ENCODE data around the gene CYB561D2.
A peak's percentile ranks its signal among the peaks of the same experiment; 100 is the strongest.

CYB561D2 gene

DNA sequence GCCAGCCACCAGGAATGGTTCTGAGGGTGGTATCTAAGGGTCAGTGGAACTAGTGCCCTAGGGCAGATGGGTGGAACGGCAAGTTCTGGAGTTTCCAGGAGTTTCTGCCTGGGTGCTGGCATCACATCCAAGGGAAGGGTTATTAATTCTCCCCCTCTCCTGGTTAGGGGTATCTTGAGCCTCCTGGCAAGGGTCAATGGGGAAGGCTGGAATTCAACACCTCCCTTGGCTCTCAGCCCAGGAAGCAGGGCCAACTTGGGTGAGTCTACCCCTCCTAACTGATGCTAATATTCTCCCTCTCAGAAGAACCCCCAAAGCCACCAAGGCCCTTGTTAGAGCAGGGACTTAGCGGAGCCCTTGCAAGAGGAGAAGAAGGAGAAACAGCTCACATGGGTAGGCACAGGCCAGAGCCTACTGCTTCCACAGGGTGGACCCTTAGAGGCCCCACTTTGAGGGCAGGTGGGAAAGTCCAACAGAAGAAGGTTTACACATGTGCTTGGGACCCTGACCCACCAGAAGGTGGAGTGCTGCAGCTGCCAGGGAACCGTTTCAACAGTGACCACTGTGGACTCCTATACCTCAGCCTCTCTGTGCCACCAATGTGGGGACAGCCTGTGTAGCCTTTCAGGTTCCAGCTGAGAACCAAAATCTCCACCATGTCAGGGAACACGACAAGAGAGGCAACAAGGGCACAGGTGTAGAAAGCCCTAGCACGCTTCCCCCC is 5.3 kb downstream of the CYB561D2 start:
- Histone ChIP-seq H3K4me1 (ENCODE audit: control insufficient read depth, insufficient read depth, low read length, poor library complexity, severe bottlenecking) (peaks cover 21% of the 10 kb centered on the region), H3K4me3 (ENCODE audit: extremely low read depth, insufficient read depth, low read length, poor library complexity, severe bottlenecking) (peak overlapping the region; percentile 3), H3K36me3 (ENCODE audit: control insufficient read depth, insufficient read depth, low read length) (peaks cover 51% of the 10 kb centered on the region), H3K9me3 (ENCODE audit: control insufficient read depth, low read length) (no peaks in the 10 kb centered on the region), H3K27ac (ENCODE audit: low read depth, low read length, severe bottlenecking) (no peak overlapping the region)
- WGBS, 2 experiments (ENCODE audit: insufficient coverage in 2 of 2), result 82 to 100% methylated on average over 3 to 4 of the region's 5 CpGs

DNA sequence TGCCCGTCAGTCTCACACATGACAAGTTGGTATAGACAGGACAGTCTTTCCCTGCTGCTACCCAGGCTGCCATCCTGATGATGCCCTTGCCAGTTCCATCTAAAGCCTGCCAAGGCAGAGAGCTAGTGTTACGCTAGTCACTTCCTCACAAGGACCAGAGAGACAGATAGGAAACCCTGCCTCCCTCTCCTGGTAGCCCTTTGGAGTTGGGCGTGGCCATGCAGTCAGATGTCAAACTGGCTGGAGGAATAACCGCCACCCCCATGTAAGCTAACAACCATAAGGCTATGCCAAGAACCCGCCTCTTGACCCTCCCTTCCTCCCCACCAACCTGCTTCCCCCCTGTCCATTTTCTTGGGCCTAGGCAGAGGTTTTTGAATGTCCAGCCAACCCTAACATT is 5.9 kb downstream of the CYB561D2 start:
- H3K4me1 ChIP-seq (ENCODE audit: control insufficient read depth, insufficient read depth, low read length, poor library complexity, severe bottlenecking), result peaks cover 21% of the 10 kb centered on the region
- H3K9me3 ChIP-seq (ENCODE audit: control insufficient read depth, low read length), result no peaks in the 10 kb centered on the region
- 95 to 97% methylated on average over 5 of the region's 5 CpGs for WGBS, 2 experiments (ENCODE audit: insufficient coverage in 2 of 2)
- peak overlapping the region; percentile 85 for H3K4me3 ChIP-seq (ENCODE audit: extremely low read depth, insufficient read depth, low read length, poor library complexity, severe bottlenecking)
- H3K36me3 ChIP-seq (ENCODE audit: control insufficient read depth, insufficient read depth, low read length), result peaks cover 51% of the 10 kb centered on the region
- H3K27ac ChIP-seq (ENCODE audit: low read depth, low read length, severe bottlenecking), result no peak overlapping the region

DNA sequence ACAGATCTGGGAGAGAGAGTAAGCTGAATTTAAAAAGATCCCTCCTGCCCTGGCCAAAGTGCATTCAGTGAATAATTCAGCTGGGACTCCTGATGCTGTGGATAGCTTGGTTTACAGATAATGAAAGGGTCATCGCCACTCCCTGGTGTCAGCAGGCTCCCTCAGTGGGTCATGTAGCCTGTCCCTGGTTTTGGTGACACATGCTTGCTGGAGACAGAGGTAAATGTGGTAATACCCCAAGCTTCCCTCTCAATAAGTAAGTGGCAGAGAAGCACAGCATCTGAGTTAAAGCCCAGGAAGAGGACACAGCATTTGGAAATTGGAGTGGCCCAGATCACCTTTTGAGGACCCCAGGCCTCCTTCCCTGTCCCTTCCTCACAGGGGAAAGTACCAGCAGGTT is 6.8 kb downstream of the CYB561D2 start:
- no peak overlapping the region for H3K27ac ChIP-seq (ENCODE audit: low read depth, low read length, severe bottlenecking)
- no peaks in the 10 kb centered on the region for H3K9me3 ChIP-seq (ENCODE audit: control insufficient read depth, low read length)
- H3K36me3 ChIP-seq (ENCODE audit: control insufficient read depth, insufficient read depth, low read length), result peaks cover 51% of the 10 kb centered on the region
- peaks cover 21% of the 10 kb centered on the region for H3K4me1 ChIP-seq (ENCODE audit: control insufficient read depth, insufficient read depth, low read length, poor library complexity, severe bottlenecking)
- peak overlapping the region; percentile 85 for H3K4me3 ChIP-seq (ENCODE audit: extremely low read depth, insufficient read depth, low read length, poor library complexity, severe bottlenecking)
- 80% methylated on average over 1 of the region's 1 CpG; no CpG with 5 or more reads in 1 of the 2 experiments for WGBS, 2 experiments (ENCODE audit: insufficient coverage in 2 of 2)

DNA sequence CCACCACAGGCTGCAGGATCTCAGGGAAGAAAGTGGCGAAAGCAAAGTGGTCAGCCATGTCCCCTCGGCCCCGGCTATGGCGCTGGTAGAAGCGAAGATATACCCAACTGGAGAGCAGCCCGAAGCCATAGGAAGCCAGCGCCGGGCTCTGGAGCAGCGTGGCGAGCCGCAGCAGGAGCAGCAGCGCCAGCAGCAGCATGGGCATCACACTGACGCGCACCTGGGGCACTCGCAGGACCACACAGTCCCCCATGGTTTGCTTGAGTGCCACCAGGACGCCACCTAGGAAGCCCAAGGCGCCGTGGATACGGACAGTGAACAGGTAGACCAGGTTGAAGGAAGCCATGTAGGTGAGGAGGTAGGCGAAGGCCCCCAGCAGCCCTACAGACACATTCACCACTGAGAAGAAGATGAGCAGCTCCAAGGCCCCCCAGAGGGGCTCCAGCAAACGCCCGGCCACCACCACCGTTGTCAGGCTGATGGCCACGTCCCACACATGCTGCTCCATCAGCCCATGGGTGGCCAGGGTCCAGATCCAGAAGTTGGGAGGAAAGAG is 7.8 kb downstream of the CYB561D2 start:
- WGBS, 2 experiments (ENCODE audit: insufficient coverage in 2 of 2), result 90 to 91% methylated on average over 19 to 24 of the region's 24 CpGs
- H3K27ac ChIP-seq (ENCODE audit: low read depth, low read length, severe bottlenecking), result no peak overlapping the region

DNA sequence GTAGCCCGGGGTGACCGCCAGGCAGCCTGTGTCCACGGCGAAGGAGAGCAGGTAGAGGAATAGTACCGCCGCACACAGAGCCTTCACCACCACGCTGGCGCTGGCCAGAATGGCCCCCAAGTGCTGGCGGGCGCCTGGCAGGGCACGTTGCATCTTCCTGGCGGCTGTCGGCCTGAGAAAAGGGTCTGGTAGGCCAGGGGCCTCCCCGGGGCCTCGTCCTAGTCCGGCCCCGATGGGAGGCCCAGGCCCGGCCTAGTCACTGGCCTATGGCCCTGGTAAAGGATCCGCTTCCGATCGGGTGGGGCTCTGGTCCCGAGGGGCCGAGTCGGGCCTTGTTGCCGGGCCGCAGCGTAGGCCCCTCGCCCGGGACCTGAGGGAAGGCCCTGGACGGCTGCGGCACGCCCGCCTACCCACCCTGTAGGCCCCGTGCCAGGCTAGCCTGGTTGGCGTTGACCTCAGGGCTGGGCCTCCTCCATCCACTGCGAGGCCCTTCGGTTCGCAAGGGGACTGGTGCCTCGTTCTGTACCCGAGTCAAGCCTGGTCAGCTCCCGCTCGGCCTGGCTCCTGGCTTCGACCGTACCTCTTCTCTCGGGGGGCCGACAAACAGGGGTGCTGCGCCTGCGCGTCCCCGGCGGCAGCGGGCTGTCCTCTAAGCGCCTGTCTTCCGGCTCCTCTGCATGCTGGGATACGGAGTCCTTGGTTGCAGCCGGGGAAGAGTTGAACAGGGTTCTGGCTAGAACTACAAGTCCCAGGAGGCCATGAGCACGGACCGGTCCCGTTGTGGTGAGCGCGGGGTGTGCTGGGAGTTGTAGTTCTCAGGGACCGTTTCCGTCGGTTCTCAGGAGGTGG is 8.5 kb downstream of the CYB561D2 start, which contains the start of gene TMEM115:
Gene TMEM115 (minus strand): TSS at position 611 of the 849 bp plus-strand sequence. CDS start 458 bp downstream, at position 153.
- Histone ChIP-seq H3K36me3 (ENCODE audit: control insufficient read depth, insufficient read depth, low read length) (peaks cover 40% of the 10 kb centered on the region), H3K4me1 (ENCODE audit: control insufficient read depth, insufficient read depth, low read length, poor library complexity, severe bottlenecking) (peaks cover 21% of the 10 kb centered on the region), H3K4me3 (ENCODE audit: extremely low read depth, insufficient read depth, low read length, poor library complexity, severe bottlenecking) (peak within 1 kb of the TSS; percentile 85), H3K27ac (ENCODE audit: low read depth, low read length, severe bottlenecking) (no peak within 1 kb of the TSS), H3K9me3 (ENCODE audit: control insufficient read depth, low read length) (no peaks in the 10 kb centered on the region)
- 8 to 10% methylated on average over 53 to 60 of the region's 64 CpGs for WGBS, 2 experiments (ENCODE audit: insufficient coverage in 2 of 2)

More for the DNA sequence above, 7.8 kb downstream of the CYB561D2 start:
- Histone ChIP-seq H3K9me3 (ENCODE audit: control insufficient read depth, low read length) (no peaks in the 10 kb centered on the region), H3K4me1 (ENCODE audit: control insufficient read depth, insufficient read depth, low read length, poor library complexity, severe bottlenecking) (peaks cover 21% of the 10 kb centered on the region), H3K36me3 (ENCODE audit: control insufficient read depth, insufficient read depth, low read length) (peaks cover 47% of the 10 kb centered on the region), H3K4me3 (ENCODE audit: extremely low read depth, insufficient read depth, low read length, poor library complexity, severe bottlenecking) (peak overlapping the region; percentile 85)

DNA sequence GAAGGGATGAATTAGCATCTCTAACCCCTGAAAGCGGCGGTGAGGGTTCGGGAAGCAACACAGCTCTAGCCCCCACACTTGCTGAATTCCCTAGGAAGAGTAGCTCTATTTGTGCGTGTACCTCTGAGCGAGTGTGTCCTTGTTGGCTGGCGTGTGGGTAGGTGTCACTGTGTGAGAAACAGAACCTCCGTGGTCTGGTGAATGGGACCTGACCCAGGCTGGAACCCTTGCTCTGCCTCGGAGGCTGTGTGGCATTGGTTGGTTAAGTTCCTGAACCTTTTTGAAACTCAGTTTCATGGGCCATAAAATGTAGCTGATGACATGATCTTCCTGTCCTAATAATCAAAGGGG is 9.1 kb downstream of the CYB561D2 start:
- WGBS, 2 experiments (ENCODE audit: insufficient coverage in 2 of 2), result 40 to 64% methylated on average over 5 to 7 of the region's 8 CpGs

DNA sequence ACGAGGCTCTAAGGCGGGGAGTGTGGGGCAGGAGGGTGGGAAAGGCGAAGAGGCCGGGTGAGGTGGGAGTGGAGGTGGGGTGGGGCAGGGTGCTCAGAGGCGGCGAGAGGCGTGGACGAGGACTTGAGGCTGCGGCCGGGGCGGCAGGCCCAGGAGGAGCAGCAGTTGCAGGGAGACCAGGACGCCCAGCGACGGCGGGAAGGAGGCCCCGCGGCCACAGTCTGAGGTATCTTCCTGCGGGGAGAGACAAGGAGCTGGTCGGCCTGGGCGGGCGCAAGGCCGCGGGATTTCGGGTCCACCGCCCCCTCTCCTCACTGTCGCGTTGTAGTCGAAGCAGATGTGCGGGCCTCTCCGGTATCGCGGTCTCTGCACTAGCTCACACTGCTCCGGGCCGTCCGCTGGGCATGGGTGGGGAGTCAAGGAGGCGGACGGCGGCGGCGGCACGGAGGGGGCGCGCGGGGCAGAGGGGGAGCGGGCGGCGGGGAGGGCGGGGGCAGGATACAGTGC is 14.0 kb downstream of the CYB561D2 start:
- WGBS, 2 experiments (ENCODE audit: insufficient coverage in 2 of 2), result 15 to 19% methylated on average over 25 to 31 of the region's 48 CpGs
- Histone ChIP-seq H3K4me1 (ENCODE audit: control insufficient read depth, insufficient read depth, low read length, poor library complexity, severe bottlenecking) (peaks cover 7% of the 10 kb centered on the region), H3K36me3 (ENCODE audit: control insufficient read depth, insufficient read depth, low read length) (no peaks in the 10 kb centered on the region), H3K9me3 (ENCODE audit: control insufficient read depth, low read length) (no peaks in the 10 kb centered on the region), H3K4me3 (ENCODE audit: extremely low read depth, insufficient read depth, low read length, poor library complexity, severe bottlenecking) (peak overlapping the region; percentile 52), H3K27ac (ENCODE audit: low read depth, low read length, severe bottlenecking) (peak overlapping the region; percentile 16)

More for the DNA sequence above, 9.1 kb downstream of the CYB561D2 start:
- Histone ChIP-seq H3K9me3 (ENCODE audit: control insufficient read depth, low read length) (no peaks in the 10 kb centered on the region), H3K27ac (ENCODE audit: low read depth, low read length, severe bottlenecking) (no peak overlapping the region), H3K4me3 (ENCODE audit: extremely low read depth, insufficient read depth, low read length, poor library complexity, severe bottlenecking) (peak overlapping the region; percentile 85), H3K36me3 (ENCODE audit: control insufficient read depth, insufficient read depth, low read length) (peaks cover 34% of the 10 kb centered on the region), H3K4me1 (ENCODE audit: control insufficient read depth, insufficient read depth, low read length, poor library complexity, severe bottlenecking) (peaks cover 23% of the 10 kb centered on the region)

DNA sequence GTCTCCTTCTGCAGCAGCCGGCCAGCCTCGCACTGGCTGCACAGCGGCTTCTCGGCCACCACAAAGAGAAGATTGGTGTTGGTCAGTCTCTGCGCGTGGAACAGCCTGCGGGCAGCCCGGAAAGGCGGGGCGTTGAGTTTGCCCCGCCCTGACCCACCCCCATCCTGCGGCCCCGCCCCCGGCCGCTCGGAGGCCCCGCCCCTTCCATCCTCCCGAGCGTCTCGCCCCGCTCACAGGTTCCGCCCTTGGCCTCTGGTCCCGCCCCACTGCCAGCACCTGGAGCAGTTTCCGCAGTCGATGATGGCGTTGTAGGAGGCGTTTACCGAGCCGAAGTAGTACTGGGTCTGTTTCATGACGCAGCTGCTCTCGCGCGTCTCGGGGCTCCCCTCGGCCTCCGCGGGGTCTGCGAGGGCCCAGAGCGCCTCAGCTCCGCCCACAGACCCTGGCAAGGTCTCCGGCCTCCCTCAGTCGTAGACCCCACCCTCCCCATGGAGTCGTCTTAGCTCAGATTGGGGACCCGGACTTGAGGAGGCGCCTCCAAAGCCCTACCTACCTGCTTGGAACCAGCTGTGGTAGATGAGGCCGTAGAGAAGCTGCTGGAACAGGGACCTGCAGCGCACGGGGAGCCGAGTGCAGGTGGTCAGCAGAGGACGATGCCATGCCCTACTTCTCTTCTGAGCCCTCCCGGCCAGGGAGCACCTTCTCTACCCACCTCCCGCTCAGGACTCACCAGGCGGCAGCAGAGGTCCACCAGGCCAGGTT is 14.6 kb downstream of the CYB561D2 start:
- WGBS, 2 experiments (ENCODE audit: insufficient coverage in 2 of 2), result 7 to 12% methylated on average over 31 to 40 of the region's 53 CpGs
- H3K27ac ChIP-seq (ENCODE audit: low read depth, low read length, severe bottlenecking), result no peak overlapping the region
- H3K9me3 ChIP-seq (ENCODE audit: control insufficient read depth, low read length), result no peaks in the 10 kb centered on the region
- no peaks in the 10 kb centered on the region for H3K36me3 ChIP-seq (ENCODE audit: control insufficient read depth, insufficient read depth, low read length)
- H3K4me1 ChIP-seq (ENCODE audit: control insufficient read depth, insufficient read depth, low read length, poor library complexity, severe bottlenecking), result peaks cover 8% of the 10 kb centered on the region
- peak overlapping the region; percentile 52 for H3K4me3 ChIP-seq (ENCODE audit: extremely low read depth, insufficient read depth, low read length, poor library complexity, severe bottlenecking)

DNA sequence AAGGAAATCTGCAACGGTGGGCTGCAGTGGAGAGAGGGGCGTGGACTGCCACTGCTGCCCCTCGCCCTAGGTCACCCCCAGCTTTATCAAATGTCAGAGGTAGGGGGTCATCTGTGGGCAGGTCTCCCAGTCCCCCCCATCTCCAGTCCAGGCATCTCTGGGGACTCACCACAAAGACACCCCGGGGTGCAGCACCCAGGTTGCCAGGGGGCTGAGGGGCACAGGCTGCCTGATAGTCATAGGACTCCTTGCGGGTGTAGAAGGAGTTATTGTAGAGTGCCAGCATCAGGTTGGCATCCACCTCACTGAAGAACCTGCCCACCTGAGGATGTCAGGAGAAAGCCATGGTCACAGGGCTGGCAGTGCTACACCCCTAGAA is 15.2 kb downstream of the CYB561D2 start:
- no peaks in the 10 kb centered on the region for H3K9me3 ChIP-seq (ENCODE audit: control insufficient read depth, low read length)
- peaks cover 8% of the 10 kb centered on the region for H3K4me1 ChIP-seq (ENCODE audit: control insufficient read depth, insufficient read depth, low read length, poor library complexity, severe bottlenecking)
- no peaks in the 10 kb centered on the region for H3K36me3 ChIP-seq (ENCODE audit: control insufficient read depth, insufficient read depth, low read length)
- H3K27ac ChIP-seq (ENCODE audit: low read depth, low read length, severe bottlenecking), result no peak overlapping the region
- H3K4me3 ChIP-seq (ENCODE audit: extremely low read depth, insufficient read depth, low read length, poor library complexity, severe bottlenecking), result peak overlapping the region; percentile 52
- WGBS, 2 experiments (ENCODE audit: insufficient coverage in 2 of 2), result 77% methylated on average over 4 of the region's 5 CpGs; no CpG with 5 or more reads in 1 of the 2 experiments

Measured in mesodermal cell (in vitro differentiated cells).